ENCODE data around the gene INSIG2.

The INSIG2 gene

GRCh38 chr2:118102433-118103082, 14.3 kb downstream of the INSIG2 start:
- FAIRE-seq = no peak

- no peak for FAIRE-seq
Observed at GRCh38 chr2:118103951-118104940, 16.0 kb downstream of the INSIG2 start.

- FAIRE-seq = no peak
Observed at GRCh38 chr2:118105497-118105896, 17.2 kb downstream of the INSIG2 start.

GRCh38 chr2:118106926-118107325, 18.7 kb downstream of the INSIG2 start:
- FAIRE-seq = no peak

- no peak for FAIRE-seq
Observed at GRCh38 chr2:118110310-118110709, 22.0 kb downstream of the INSIG2 start.

GRCh38 chr2:118110991-118111390, 22.7 kb downstream of the INSIG2 start:
- FAIRE-seq = no peak

- no peak for FAIRE-seq
Observed at GRCh38 chr2:118112771-118113334, 24.6 kb downstream of the INSIG2 start.

- FAIRE-seq = no peak
Observed at GRCh38 chr2:118114863-118115262, 26.6 kb downstream of the INSIG2 start.

GRCh38 chr2:118115761-118116160, 27.5 kb downstream of the INSIG2 start:
- no peak for FAIRE-seq

GRCh38 chr2:118118479-118118878, 30.2 kb downstream of the INSIG2 start:
- FAIRE-seq = no peak

GRCh38 chr2:118119158-118119727, 31.0 kb downstream of the INSIG2 start:
- no peak for FAIRE-seq

GRCh38 chr2:118119761-118120400, 31.6 kb downstream of the INSIG2 start:
- FAIRE-seq = no peak

- FAIRE-seq = no peak
Observed at GRCh38 chr2:118120401-118120780, 32.1 kb downstream of the INSIG2 start.

- FAIRE-seq = no peak
Observed at GRCh38 chr2:118121101-118121500, 32.8 kb downstream of the INSIG2 start.

- FAIRE-seq = no peak
Observed at GRCh38 chr2:118121986-118122524, 33.8 kb downstream of the INSIG2 start.

GRCh38 chr2:118122594-118123281, 34.5 kb downstream of the INSIG2 start:
- no peak for FAIRE-seq

- FAIRE-seq = no peak
Observed at GRCh38 chr2:118123561-118124232, 35.4 kb downstream of the INSIG2 start.

- FAIRE-seq = no peak
Observed at GRCh38 chr2:118124288-118124891, 36.1 kb downstream of the INSIG2 start.

- FAIRE-seq = no peak
Observed at GRCh38 chr2:118127250-118127649, 39.0 kb downstream of the INSIG2 start.

- FAIRE-seq = no peak
Observed at GRCh38 chr2:118128826-118129225, 40.6 kb downstream of the INSIG2 start.

- FAIRE-seq = no peak
Observed at GRCh38 chr2:118130385-118130784, 42.1 kb downstream of the INSIG2 start.

Measured in colon (tissue), 2 donors.